Eye (tissue), 1 donor: ENCODE measurements around the gene PON2.
A peak's percentile ranks its signal among the peaks of the same experiment; 100 is the strongest.
"Not testable (repeated sequence)": the region's sequence is repeated elsewhere in the genome, so short reads cannot be mapped to it uniquely, and the experiment has no call there.

ENCODE experiments used
- DNase-seq: peaks from one replicate; pipeline ENCODE4 v3.0.0-alpha.2; 2015

PON2 gene

GRCh38 chr7:95398155-95398940, 36.5 kb downstream of the PON2 start:
- no peak for DNase-seq

- DNase-seq, result no peak
Measured at GRCh38 chr7:95397381-95397780, 37.4 kb downstream of the PON2 start.

- DNase-seq, result peak; percentile 42
Measured at GRCh38 chr7:95396136-95397032, 38.4 kb downstream of the PON2 start, which contains the start of gene PON3. Gene PON3 (minus strand): TSS chr7:95396375. CDS start chr7:95396350, 25 bp downstream.

GRCh38 chr7:95395755-95396135, 39.1 kb downstream of the PON2 start:
- no peak for DNase-seq

GRCh38 chr7:95394370-95394769, 40.5 kb downstream of the PON2 start:
- no peak for DNase-seq

GRCh38 chr7:95391761-95392160, 43.1 kb downstream of the PON2 start:
- DNase-seq, result no peak

- no peak for DNase-seq
Measured at GRCh38 chr7:95389516-95389915, 45.3 kb downstream of the PON2 start.

GRCh38 chr7:95379457-95379856, 55.4 kb downstream of the PON2 start:
- not testable (repeated sequence) for DNase-seq

GRCh38 chr7:95376632-95377400, 58.0 kb downstream of the PON2 start:
- DNase-seq, result no peak

- no peak for DNase-seq
Measured at GRCh38 chr7:95375591-95376257, 59.1 kb downstream of the PON2 start.

- no peak for DNase-seq
Measured at GRCh38 chr7:95373323-95373722, 61.5 kb downstream of the PON2 start.

GRCh38 chr7:95368235-95368634, 66.6 kb downstream of the PON2 start:
- no peak for DNase-seq

- DNase-seq, result no peak
Measured at GRCh38 chr7:95367606-95368005, 67.2 kb downstream of the PON2 start.

- DNase-seq, result no peak
Measured at GRCh38 chr7:95365151-95365550, 69.7 kb downstream of the PON2 start.

- DNase-seq, result no peak
Measured at GRCh38 chr7:95357623-95358022, 77.2 kb downstream of the PON2 start.
